B cell (primary cell): ENCODE measurements around the gene RANBP3L.

ENCODE experiments used
- CTCF ChIP-seq: fragments of 200-600 bp; IDR thresholded peaks from one replicate; pipeline ENCODE4 v1.8.0; 2022; ENCODE audit warnings: antibody characterized with exemption, mild to moderate bottlenecking
- EZH2 ChIP-seq: IDR thresholded peaks from 2 replicates; pipeline ENCODE4 v1.6.1; 2012; ENCODE audit warnings: borderline replicate concordance, low read depth, mild to moderate bottlenecking, moderate library complexity, low read length; ENCODE audit not compliant: insufficient read depth, poor library complexity, severe bottlenecking

DNA sequence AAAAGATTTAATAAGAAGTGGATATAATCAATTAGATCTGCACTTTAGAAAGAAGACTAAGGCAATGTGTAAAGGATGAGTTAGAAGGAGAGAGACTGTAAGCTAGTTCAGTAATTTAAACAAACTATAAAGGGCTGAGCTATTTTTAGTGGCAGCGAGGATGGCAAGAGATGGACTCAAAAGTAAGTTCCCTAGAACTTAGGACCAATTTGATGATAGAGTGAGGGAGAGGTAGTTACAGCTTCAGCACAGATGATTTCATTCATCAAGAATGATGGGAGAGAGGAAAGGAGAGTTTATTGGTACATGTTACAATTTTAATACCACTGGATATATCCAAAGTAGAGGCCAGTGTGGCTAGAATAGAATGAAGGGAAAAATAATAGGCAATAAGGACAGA lies 79.1 kb downstream of the RANBP3L start:
- TF ChIP-seq CTCF: no peak
- no peak for TF ChIP-seq EZH2
